GM10847 (cell line): ENCODE results near the gene C9orf50.

Experiments
- POLR2A ChIP-seq: IDR thresholded peaks from 2 replicates; pipeline ENCODE4 v1.6.1; 2011; ENCODE audit not compliant: insufficient read length; ENCODE audit errors: extremely low read depth

Gene C9orf50

GRCh38 chr9:129573977-129574376, 46.9 kb downstream of the C9orf50 start:
- no peak for TF ChIP-seq POLR2A

GRCh38 chr9:129572517-129572916, 48.4 kb downstream of the C9orf50 start:
- TF ChIP-seq POLR2A, result no peak

DNA sequence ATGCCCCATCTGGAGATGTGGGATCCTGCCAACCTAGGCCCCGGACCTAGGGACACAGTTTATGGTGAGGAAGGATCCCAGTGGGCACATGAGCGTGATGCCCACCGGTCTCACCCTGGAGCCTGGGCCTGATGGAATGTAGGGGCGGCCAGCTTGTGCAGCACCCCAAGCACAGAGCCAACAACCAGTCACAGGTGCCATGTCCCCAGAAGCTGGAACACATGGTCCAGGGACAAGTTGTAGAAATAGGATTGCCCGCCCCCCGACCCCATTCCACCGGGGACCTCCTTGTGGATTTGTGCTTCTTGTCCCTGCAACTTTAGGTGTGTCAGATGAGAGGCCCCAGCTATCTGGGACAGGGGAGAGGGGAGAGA, 48.9 kb downstream of the C9orf50 start:
- no peak for TF ChIP-seq POLR2A

GRCh38 chr9:129571298-129572051, 49.4 kb downstream of the C9orf50 start:
- no peak for TF ChIP-seq POLR2A

- TF ChIP-seq POLR2A, result no peak
Measured at GRCh38 chr9:129570450-129571297, 50.2 kb downstream of the C9orf50 start.

DNA sequence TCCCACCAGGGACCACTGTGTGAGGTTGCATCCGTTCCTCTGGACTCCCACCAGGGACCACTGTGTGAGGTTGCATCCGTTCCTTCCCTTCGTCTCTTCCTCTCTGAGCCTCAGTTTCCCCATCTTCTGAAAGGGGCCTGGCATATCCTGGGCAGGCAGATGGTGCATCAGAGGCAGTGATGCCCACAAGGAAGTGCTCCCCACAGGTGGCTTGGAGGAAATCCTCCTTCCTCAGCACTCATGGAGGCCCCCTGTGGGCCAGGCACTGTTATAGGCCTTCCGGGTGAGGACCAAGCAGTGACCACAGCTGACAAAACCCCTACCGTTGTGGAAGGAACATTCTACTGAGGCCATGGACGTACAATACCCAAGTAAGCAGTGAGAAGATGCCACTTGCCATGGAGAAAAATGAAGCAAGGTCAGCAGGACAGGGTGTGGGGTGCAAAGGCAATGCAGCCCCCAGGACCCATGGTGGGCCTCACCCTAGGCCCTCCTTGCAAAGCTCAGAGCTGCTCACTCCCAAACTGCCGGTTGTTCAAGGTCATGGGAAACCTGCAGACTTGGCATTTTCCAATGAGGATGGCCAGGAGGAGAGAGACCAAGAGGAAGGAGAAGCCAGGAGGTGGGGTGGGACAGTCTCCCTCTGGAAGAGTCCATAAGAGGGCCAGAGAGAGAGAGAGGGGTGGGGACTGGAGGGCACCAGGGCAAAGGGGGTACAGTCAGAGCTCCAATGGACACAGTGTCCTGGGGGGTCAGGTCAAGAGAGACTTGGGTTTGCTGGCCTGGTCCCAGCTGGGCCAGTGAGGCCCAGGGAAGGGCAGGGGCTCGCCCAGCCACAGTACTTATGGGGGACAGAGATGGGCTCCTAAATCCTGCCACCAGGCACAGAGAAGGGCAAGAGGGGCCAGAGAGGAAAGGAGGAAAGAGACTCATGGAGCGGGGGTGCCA, 51.1 kb downstream of the C9orf50 start:
- TF ChIP-seq POLR2A, result no peak

GRCh38 chr9:129568560-129569501, 52.1 kb downstream of the C9orf50 start:
- no peak for TF ChIP-seq POLR2A

DNA sequence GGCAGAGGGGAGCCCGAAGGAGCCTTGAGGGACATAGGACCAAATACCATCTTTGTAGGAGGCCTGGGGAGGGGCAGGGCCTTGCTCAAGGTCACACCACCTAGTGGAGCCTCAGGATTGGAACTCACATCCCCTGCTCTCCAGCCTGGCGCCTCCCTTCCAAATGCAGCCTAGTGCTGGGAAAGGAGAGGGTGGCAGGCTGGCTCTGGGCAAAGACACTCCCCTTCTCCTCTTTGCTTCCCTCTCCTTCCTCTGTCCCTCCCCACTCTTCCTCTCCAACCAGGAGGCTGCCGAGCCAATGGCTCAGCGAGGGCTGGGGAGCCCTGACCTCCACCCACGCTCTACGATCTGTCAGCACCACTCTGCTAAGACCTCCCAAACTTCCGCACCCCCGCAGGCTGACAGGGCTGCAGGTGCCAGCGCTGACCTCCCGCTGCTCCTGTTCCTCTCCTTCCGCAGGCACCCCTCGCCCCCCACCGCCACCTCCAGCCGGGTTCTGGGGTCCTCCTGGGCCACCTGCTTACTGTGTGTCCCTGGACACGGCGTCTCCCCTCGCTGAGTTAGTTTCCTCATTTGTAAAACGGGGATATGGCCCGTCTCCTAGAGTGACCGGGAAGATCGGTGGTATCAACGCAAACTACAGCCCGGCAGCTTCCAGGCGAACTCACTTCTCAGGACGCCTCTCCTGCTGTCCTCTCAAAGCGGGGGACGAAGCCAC, 52.9 kb downstream of the C9orf50 start:
- TF ChIP-seq POLR2A, result no peak

- TF ChIP-seq POLR2A, result no peak
Measured at GRCh38 chr9:129567329-129567728, 53.6 kb downstream of the C9orf50 start.

GRCh38 chr9:129566563-129567266, 54.2 kb downstream of the C9orf50 start:
- TF ChIP-seq POLR2A, result no peak

GRCh38 chr9:129562917-129563316, 58.0 kb downstream of the C9orf50 start:
- TF ChIP-seq POLR2A, result no peak

DNA sequence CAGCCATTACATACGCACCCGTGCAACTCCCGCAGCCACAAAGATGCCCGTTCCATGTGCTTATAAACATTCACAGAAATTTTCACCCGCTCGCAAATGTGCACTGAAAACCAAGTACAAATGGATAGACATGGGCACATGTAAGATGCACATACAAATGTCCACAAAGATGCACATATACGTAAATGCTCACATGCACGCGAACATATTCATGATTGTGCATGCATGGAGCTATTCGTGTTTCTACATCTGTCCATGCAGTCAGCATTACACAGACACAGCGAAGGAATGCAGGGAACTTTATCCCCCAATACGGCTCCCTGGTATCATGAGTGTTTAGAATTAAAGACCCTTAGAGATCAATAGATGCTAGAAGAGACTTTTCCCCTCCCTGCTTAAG, 58.4 kb downstream of the C9orf50 start:
- TF ChIP-seq POLR2A, result no peak
